Stimulated activated CD4-positive, alpha-beta T cell treated with anti-CD3 and anti-CD28 coated beads, TNF-alpha, amount 100 ng/mL, for 1 hour (primary cell): ENCODE measurements around the gene CFAP61.
"Not testable (repeated sequence)": the region's sequence is repeated elsewhere in the genome, so short reads cannot be mapped to it uniquely, and the experiment has no call there.

Experiments used
- DNase-seq, 3 donors: peaks; one replicate each; pipeline ENCODE4 v3.0.0-alpha.2; 2020; ENCODE audit warnings: low read depth in 3 of 3, low spot score in 1 of 3

CFAP61 gene

GRCh38 chr20:20227013-20227571 lies 174.8 kb downstream of the CFAP61 start:
- no peak for DNase-seq

- no peak for DNase-seq
Observed at GRCh38 chr20:20228351-20228750, 176.0 kb downstream of the CFAP61 start.

GRCh38 chr20:20229595-20229994 lies 177.3 kb downstream of the CFAP61 start:
- DNase-seq: no peak

GRCh38 chr20:20230741-20231140 lies 178.4 kb downstream of the CFAP61 start:
- DNase-seq: no peak

GRCh38 chr20:20231528-20232298 lies 179.4 kb downstream of the CFAP61 start:
- DNase-seq: no peak

GRCh38 chr20:20233041-20233514 lies 180.7 kb downstream of the CFAP61 start:
- no peak for DNase-seq

- no peak for DNase-seq
Observed at GRCh38 chr20:20235681-20236080, 183.3 kb downstream of the CFAP61 start.

- no peak for DNase-seq
Observed at GRCh38 chr20:20237093-20237959, 185.0 kb downstream of the CFAP61 start.

- no peak for DNase-seq
Observed at GRCh38 chr20:20241976-20242375, 189.6 kb downstream of the CFAP61 start.

GRCh38 chr20:20244384-20244783 lies 192.1 kb downstream of the CFAP61 start:
- DNase-seq: not testable (repeated sequence)

GRCh38 chr20:20246996-20247633 lies 194.8 kb downstream of the CFAP61 start:
- DNase-seq: no peak

- no peak for DNase-seq
Observed at GRCh38 chr20:20248620-20249200, 196.4 kb downstream of the CFAP61 start.

- DNase-seq: no peak
Observed at GRCh38 chr20:20251317-20251716, 199.0 kb downstream of the CFAP61 start.

- no peak for DNase-seq
Observed at GRCh38 chr20:20251836-20252235, 199.5 kb downstream of the CFAP61 start.

- DNase-seq: no peak
Observed at GRCh38 chr20:20253039-20253743, 200.9 kb downstream of the CFAP61 start.

- DNase-seq: no peak
Observed at GRCh38 chr20:20253744-20254330, 201.5 kb downstream of the CFAP61 start.

GRCh38 chr20:20255099-20255498 lies 202.8 kb downstream of the CFAP61 start:
- no peak for DNase-seq

- no peak for DNase-seq
Observed at GRCh38 chr20:20259533-20259932, 207.2 kb downstream of the CFAP61 start.

- no peak for DNase-seq
Observed at GRCh38 chr20:20261159-20261558, 208.8 kb downstream of the CFAP61 start.

GRCh38 chr20:20265210-20265609 lies 212.9 kb downstream of the CFAP61 start:
- DNase-seq: no peak
